LoVo (cell line): ENCODE data around the gene FAM135A.
"Not testable (repeated sequence)": the region's sequence is repeated elsewhere in the genome, so short reads cannot be mapped to it uniquely, and the experiment has no call there.

Source experiments
- DNase-seq: peaks from one replicate; pipeline ENCODE4 v3.0.0-alpha.2; 2016; ENCODE audit warnings: low spot score

FAM135A gene

GRCh38 chr6:70459699-70460098 lies 46.4 kb downstream of the FAM135A start:
- DNase-seq: not testable (repeated sequence)

GRCh38 chr6:70470016-70470415 lies 56.7 kb downstream of the FAM135A start:
- DNase-seq: no peak

- not testable (repeated sequence) for DNase-seq
These were observed 57.2 kb downstream of the FAM135A start for GRCh38 chr6:70470510-70470909.

GRCh38 chr6:70474751-70475150 lies 61.4 kb downstream of the FAM135A start:
- DNase-seq: no peak

GRCh38 chr6:70479236-70479635 lies 65.9 kb downstream of the FAM135A start:
- no peak for DNase-seq

- DNase-seq: not testable (repeated sequence)
These were observed 73.3 kb downstream of the FAM135A start for GRCh38 chr6:70486638-70487037.

- DNase-seq: no peak
These were observed 76.1 kb downstream of the FAM135A start for GRCh38 chr6:70489364-70489763.

- DNase-seq: no peak
These were observed 81.5 kb downstream of the FAM135A start for GRCh38 chr6:70494833-70495232.

GRCh38 chr6:70495790-70496189 lies 82.5 kb downstream of the FAM135A start:
- not testable (repeated sequence) for DNase-seq

GRCh38 chr6:70502484-70502883 lies 89.2 kb downstream of the FAM135A start:
- no peak for DNase-seq

GRCh38 chr6:70503813-70504465 lies 90.6 kb downstream of the FAM135A start:
- DNase-seq: no peak

- no peak for DNase-seq
These were observed 93.0 kb downstream of the FAM135A start for GRCh38 chr6:70506321-70506720.

- DNase-seq: peak; percentile 46
These were observed 93.9 kb downstream of the FAM135A start for GRCh38 chr6:70507161-70507560.

GRCh38 chr6:70508953-70509352 lies 95.6 kb downstream of the FAM135A start:
- no peak for DNase-seq

GRCh38 chr6:70510600-70510999 lies 97.3 kb downstream of the FAM135A start:
- no peak for DNase-seq

- no peak for DNase-seq
These were observed 105.4 kb downstream of the FAM135A start for GRCh38 chr6:70518723-70519122.

GRCh38 chr6:70520575-70520974 lies 107.3 kb downstream of the FAM135A start:
- no peak for DNase-seq

GRCh38 chr6:70524721-70525286 lies 111.5 kb downstream of the FAM135A start:
- DNase-seq: no peak

- DNase-seq: no peak
These were observed 113.9 kb downstream of the FAM135A start for GRCh38 chr6:70527071-70527737.

- DNase-seq: no peak
These were observed 116.7 kb downstream of the FAM135A start for GRCh38 chr6:70530023-70530422.

- DNase-seq: no peak
These were observed 117.8 kb downstream of the FAM135A start for GRCh38 chr6:70531133-70531532.

- DNase-seq: no peak
These were observed 124.0 kb downstream of the FAM135A start for GRCh38 chr6:70537266-70537665.

- no peak for DNase-seq
These were observed 125.1 kb downstream of the FAM135A start for GRCh38 chr6:70538376-70538775.
